CD4-positive, alpha-beta T cell treated with Interferon gamma for 1 hour (primary cell): ENCODE measurements around the gene PHF13.
A peak's percentile ranks its signal among the peaks of the same experiment; 100 is the strongest.
"Not testable (repeated sequence)": the region's sequence is repeated elsewhere in the genome, so short reads cannot be mapped to it uniquely, and the experiment has no call there.

Source experiments
- DNase-seq: peaks from one replicate; pipeline ENCODE4 v3.0.0-alpha.2; 2020

Gene PHF13

GRCh38 chr1:6587261-6588005 lies 26.1 kb upstream of the PHF13 start:
- no peak for DNase-seq

DNA sequence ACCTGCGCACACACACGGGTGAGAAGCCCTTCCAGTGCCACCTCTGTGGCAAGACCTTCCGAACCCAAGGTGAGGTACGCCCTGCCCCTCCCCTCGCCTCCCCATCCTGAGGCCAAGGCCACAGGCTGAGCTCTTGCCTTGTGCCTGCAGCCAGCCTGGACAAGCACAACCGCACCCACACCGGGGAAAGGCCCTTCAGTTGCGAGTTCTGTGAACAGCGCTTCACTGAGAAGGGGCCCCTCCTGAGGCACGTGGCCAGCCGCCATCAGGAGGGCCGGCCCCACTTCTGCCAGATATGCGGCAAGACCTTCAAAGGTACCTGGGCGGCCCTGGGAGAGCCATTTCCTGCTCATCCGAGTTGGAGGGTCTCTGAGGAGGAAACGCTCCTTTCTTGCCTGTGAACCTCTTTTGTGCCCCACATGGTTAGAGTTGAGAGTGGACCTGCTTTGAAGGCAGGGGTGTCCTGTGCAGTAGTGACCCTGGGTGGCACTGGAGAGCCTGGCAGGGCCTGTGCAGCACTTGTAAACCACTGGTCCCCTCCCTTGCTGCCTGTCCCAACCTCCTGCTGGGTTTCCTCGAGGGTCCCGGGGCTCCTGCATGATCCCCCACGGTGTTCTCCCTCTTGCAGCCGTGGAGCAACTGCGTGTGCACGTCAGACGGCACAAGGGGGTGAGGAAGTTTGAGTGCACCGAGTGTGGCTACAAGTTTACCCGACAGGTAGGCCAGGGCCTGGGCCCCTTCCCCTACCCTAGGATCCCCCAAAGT lies 25.2 kb upstream of the PHF13 start:
- no peak for DNase-seq

GRCh38 chr1:6588893-6589520 lies 24.5 kb upstream of the PHF13 start:
- DNase-seq: no peak

DNA sequence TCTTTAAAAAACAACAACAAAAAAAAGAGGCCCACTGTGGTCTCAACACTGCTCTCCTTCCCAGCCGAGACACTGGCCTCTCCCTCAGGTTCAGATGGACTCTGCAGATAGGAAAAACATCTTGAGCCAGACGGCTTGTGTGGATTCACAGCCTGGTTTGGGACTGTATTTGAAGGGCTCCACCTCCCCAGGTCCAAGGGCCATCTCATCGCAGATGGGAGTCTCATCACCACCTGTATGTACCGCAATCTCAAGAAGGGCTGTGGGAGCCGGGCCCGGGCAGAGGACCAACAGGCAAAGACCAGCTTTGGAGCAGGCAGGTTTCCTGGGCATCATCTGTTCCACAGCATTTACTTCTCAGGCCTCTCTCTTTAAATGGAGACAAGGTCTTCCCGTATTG lies 23.5 kb upstream of the PHF13 start:
- DNase-seq: no peak

DNA sequence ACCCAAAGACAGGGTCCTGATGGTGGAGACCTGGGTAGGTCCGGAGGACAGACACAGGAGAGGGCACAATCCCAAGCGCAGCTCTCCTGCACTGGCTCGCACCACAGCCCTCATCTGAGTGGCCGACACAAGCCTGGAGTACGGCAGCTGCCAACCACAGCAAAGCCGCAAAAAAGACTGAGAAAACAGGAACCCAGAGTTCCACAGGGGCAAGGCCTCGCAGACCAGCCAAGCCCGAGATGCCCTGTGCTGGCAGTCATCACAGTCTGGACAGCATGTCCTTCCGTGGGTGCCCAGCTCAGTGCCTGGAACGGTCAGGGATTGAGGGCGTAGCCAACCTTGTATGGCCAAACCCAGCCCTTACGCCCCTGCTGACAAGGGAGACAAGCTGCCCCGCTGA lies 22.3 kb upstream of the PHF13 start:
- DNase-seq: no peak

- DNase-seq: no peak
These were observed 21.9 kb upstream of the PHF13 start for GRCh38 chr1:6591644-6592043.

GRCh38 chr1:6592441-6592840 lies 21.1 kb upstream of the PHF13 start:
- no peak for DNase-seq

GRCh38 chr1:6592865-6593593 lies 20.5 kb upstream of the PHF13 start:
- no peak for DNase-seq

DNA sequence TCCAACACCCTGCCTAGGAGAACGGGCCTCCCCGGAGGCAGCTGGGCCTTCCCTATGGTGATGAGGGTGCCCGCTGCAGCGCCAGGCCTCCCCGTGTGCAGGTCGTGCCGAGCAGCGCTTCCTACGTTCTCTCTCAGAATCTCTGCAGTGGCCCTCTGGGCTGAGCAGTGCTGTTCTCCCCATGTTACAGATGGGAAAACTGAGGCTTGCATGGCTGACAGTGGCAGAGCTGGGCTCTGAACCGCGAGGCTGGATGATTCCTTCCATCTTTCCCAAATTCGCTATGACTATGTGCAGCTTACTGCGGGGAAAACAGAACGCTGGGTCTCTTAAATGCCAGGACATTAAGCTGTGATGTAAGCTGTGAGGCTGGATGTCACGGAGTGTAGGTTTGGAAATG lies 19.7 kb upstream of the PHF13 start:
- no peak for DNase-seq

- no peak for DNase-seq
These were observed 18.4 kb upstream of the PHF13 start for GRCh38 chr1:6594977-6595740.

DNA sequence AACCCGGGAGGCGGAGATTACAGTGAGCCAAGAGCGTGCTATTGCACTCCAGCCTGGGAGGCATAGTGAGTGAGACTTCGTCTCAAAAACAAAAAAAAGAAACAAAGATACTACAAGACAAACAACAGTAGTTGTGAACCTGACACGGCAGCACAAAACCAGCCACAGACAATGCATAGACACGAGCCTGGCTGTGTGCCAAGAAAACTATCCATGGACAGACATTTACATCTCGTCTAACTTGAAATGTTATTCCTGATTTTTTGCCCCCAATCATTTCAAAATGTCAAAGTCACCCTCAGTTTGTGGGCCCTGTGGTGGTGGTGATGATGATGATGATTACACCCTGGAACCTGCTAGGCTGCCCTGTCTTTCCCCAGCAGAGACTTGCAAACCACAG lies 17.2 kb upstream of the PHF13 start:
- DNase-seq: no peak

DNA sequence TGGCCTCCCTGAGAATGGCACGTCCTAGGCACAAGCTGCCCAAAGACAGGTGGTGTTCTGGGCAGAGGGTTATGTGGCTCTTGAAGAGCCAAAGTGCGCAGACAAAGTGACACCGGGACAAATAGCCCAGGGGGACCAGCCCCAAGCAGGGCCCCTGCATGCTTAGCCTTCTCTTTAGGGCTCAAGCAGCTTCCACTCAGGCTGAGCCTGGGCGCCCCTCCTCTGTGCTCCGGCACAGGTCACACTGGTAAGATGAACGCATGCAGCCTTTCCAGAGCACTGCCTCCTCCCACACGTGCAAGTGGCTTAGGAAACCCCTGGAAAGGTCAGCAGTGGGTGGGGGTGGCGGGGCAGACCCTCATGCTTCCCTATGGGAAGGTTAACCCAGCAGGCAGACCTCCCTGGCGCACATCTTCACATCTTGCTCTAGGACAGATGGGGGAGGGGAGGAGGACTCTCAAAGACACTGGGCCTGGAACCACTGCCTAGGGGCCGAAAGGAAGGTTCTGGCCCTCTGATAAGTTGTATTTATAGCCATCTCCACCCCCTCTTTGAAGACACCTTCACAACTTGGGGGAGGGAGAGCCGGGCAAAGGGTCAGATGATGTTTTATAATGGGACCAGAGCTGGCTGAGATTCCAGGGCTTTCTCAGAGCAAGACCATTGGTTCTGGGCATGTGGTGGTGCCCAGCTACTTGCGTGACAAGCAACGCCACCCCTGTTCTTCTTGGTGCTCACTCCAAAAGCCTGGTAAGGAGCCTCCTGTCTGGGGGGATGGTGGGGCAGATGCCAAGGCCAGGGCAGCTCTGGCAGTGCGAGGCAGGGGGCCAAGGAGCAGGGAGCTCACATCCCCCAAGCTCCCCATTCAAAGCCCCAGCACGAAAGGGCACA lies 16.4 kb upstream of the PHF13 start:
- DNase-seq: no peak

GRCh38 chr1:6597777-6598131 lies 15.8 kb upstream of the PHF13 start:
- no peak for DNase-seq

DNA sequence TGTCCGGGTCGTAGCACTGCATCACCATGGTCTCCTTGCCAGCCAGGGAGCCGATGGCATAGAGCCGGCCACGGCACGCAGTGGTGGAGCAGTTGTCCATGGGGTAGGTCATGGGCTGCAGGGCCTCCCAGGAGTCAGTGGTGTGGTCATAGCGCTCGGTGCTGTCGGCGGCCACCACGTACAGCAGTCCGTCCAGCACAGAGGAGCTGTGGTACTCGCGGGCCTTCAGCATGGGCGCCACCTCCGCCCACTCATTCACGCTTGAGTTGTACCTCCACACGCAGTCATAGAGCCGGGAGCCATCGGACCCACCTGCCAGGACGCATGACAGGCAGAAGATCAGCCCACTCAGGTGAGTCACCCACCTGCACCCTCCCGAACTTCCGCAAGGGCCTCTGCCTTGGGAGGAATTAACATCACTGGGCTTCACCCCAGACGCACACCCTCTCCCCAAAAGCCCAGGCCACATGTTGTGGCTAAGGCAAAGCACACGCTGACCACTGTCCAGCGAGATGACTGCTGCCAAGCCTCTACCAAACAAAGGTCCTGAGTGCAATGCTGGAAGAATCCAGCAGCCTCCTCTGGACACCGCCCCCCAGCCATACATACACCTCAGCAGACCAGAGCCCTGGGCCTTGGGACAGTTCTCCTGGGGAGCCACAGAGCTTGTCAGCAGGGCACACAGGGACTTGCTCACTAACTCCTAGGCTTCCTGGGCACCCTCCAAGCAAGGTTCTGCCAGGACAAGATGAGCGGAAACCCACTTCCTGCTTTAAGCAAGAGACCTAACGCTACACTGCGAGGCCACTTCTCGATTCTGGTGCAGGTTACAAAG lies 14.2 kb upstream of the PHF13 start:
- DNase-seq: peak; percentile 41

DNA sequence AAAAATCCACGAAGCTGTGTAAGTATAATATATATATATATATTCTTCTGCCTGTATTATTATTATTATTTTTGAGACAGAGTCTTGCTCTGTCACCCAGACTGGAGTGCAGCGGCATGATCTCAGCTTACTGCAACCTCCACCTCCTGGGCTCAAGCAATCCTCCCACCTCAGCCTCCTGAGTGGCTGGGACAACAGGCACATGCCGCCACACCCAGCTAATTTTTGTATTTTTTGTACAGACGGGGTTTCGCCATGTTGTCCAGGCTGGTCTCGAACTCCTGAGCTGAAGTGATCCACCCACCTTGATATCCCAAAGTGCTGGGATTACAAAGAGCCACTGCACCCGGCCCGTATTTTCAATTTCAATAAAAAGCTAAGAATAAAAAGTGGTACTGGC lies 13.5 kb upstream of the PHF13 start:
- not testable (repeated sequence) for DNase-seq

DNA sequence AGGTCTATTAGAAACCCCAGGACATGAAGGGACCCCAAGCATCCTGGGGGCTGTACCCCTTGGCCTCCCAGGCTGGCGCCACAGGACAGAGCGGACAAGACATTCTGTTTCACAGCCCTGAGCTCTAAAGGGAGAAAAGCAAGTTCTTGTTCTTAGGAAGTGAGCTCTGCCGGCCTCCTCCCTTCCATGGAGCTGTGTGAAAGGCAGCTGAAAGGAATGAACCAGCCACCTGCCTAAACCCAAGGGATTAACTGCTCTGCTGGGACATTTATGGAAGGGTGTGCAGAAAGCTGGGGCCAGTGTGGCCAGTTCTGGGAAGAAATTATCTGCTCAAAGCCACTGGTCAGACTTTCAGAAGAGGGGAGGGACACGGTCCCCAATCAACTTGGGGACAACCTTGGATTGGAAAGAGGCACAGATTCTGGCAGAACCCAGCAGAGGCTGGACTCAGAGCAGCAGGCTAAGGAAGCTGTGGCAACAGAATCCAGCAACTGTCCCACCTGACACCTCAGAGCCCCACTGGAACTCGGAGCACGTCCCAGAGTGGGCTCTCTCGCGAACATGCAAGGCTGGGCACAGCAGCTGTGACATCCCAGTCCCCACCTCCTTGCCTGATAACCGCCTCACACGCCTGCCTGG lies 13.0 kb upstream of the PHF13 start:
- DNase-seq: no peak

DNA sequence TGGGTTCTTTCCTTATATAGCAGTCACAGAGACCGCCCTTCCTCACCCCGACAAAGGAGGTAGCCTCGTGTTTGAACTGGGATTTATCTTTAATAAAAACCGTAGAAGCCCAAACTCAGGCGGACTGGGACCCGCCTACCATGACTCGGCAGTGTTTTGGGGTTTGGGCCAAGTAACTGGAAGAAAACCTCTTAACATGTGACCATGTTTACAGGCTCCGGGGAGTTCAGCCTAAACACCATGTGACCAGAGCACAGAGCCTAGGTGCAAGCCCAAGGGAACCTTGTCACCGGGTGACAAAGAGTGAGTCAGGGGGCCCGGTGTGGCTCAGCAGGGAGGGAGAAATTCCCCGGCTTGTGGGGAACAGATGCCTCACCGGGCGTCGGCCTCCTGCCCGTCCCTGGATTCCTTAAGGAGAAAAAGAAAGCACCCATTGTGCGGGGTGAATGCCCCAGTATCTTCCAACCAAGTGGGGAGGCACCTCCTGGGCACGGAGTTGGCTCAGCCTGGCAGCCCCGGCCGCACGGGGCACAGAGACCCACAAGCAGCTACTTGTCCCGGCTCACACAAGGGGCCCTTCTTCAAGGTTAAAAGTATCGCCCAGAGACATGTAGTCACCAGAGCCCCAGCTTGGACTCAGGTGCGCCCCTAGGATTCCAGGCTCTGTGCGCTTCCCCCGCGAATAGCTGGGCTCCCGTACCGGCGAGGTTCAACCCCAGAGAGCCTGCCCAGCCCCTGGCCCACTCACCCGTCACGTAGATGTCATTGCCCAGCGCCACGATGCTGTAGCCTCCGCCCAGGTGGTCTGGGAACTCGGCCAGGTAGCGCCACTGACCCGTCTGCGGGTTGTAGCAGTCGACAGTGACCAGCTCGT lies 12.2 kb upstream of the PHF13 start:
- DNase-seq: peak; percentile 74

DNA sequence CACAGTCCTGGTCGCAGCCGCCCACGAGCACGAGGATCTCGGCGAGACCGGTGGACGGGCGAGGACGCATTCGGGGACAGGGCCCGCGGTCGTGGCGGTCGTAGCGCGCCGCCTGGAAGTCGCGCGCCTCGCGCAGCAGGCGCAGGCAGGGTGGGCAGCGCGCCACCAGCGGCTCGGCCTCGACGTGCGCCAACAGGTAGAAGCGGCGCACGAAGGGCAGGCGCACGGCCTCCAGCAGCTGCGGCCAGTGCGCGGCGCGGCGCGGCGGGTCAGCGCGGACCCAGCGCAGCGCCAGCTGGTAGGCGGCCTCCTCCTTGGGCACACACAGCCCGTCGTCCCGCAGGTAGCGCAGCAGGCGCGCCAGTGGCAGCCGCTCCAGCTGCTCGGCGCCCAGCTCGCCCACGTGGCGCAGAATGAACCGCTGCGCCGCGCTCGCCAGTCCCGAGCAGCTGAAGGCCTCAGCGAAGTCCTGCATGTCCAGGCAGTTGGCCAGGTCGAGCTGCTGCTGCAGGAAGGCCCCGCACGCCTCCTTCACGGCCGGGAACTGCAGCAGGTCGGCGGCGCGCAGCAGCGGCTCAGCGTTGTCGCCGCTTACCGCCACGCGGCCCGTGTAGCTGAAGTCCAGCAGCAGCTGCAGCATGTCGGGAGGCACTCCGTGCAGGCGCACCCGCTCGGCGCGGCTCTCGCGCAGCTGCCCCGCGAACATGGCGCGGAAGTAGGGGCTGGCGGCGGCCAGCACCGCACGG lies 11.4 kb upstream of the PHF13 start:
- no peak for DNase-seq
